PFSK-1 (cell line): ENCODE data around the gene UGT2B7.

Source experiments
- FOXP2 ChIP-seq: optimal IDR thresholded peaks from 2 replicates; pipeline ENCODE3; 2011; ENCODE audit warnings: borderline replicate concordance, control low read depth, inconsistent platforms; ENCODE audit not compliant: insufficient read depth; ENCODE audit errors: extremely low read length, extremely low read depth
- POLR2AphosphoS5 ChIP-seq: IDR thresholded peaks from 2 replicates; pipeline ENCODE4 v1.6.1; 2012; ENCODE audit warnings: low read depth, mild to moderate bottlenecking, control low read depth, low read length, moderate library complexity
- REST ChIP-seq, 2 experiments: IDR thresholded peaks; 2 replicates each; pipeline versions ENCODE4 v1.6.1 to v1.8.0; 2011 to 2012; ENCODE audit warnings: low read depth in 2 of 2, low read length in 2 of 2, control low read depth in 1 of 2, inconsistent platforms in 1 of 2, mild to moderate bottlenecking in 1 of 2, moderate library complexity in 1 of 2; ENCODE audit not compliant: insufficient read depth in 1 of 2
- SIN3A ChIP-seq: IDR thresholded peaks from 2 replicates; pipeline ENCODE4 v1.6.1; 2012; ENCODE audit warnings: mild to moderate bottlenecking, low read length, moderate library complexity, borderline replicate concordance; ENCODE audit not compliant: insufficient read depth
- TAF1 ChIP-seq: IDR thresholded peaks from 2 replicates; pipeline ENCODE4 v1.6.1; 2012; ENCODE audit warnings: low read length, control low read depth, borderline replicate concordance; ENCODE audit not compliant: insufficient read depth

The UGT2B7 gene

DNA sequence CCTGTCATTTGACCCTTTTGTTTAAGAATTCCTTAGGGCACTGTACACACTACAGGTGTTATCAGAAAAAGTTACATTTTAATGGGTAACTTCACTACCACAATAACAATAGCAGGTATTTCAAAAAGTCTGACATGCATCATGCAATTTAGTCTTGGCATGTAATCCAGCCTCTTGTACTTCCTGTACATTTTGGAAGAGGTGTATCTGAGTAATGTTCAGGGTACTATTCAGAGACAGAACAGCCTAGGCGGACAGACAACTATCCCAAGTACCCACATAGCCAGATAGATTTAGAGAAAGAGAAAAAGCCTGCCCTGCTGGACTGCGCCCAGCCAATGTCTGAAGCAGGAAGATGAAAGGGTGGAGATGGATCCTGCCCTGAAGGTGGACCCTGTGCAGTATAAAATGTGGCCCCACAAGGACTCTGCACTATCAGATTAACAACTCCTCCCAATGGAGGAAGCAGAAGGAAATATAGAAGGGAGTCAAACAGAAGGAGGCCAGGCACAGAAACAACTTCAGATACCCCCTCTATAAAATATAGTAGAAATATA is 8.5 kb downstream of the UGT2B7 start:
- no peak for TF ChIP-seq FOXP2

- no peak for TF ChIP-seq SIN3A
- no peak for TF ChIP-seq TAF1
- no peak for TF ChIP-seq POLR2AphosphoS5
- TF ChIP-seq REST (IDR thresholded peaks at IDR 0.05; ENCODE audit: insufficient read depth in 1 of 2, low read depth in 2 of 2, low read length in 2 of 2), result no peak
- TF ChIP-seq FOXP2, result no peak
Observed at GRCh38 chr4:69115851-69116213, 19.6 kb downstream of the UGT2B7 start.

- no peak for TF ChIP-seq TAF1
- no peak for TF ChIP-seq SIN3A
- TF ChIP-seq POLR2AphosphoS5, result no peak
- TF ChIP-seq FOXP2, result no peak
Observed at GRCh38 chr4:69116645-69117321, 20.5 kb downstream of the UGT2B7 start.

- TF ChIP-seq POLR2AphosphoS5 (no peak), TAF1 (no peak), REST (IDR thresholded peaks at IDR 0.05; ENCODE audit: insufficient read depth in 1 of 2, low read depth in 2 of 2, low read length in 2 of 2) (no peak), FOXP2 (no peak), SIN3A (no peak)
Observed at GRCh38 chr4:69120870-69121269, 24.6 kb downstream of the UGT2B7 start.

DNA sequence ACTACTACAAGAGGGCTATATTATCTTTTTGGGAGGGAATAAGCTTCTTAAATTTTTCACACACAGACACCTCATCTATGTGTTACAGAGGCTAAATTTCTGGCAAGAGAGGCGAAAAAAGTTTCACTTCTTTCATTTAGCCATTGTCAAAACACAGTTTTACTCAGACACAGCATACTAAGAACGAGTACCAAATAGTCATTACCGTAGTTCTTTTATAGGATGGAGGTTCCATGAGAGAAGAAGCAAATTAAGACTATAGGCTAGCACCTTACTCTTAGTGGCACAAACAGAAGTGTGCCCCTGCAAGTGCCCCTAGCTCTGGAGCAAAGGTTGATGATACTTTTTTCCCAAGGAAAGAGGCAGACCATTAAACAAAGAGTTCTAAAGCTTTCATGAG is 26.2 kb downstream of the UGT2B7 start:
- TF ChIP-seq REST (IDR thresholded peaks at IDR 0.05; ENCODE audit: insufficient read depth in 1 of 2, low read depth in 2 of 2, low read length in 2 of 2) (no peak), TAF1 (no peak), SIN3A (no peak), FOXP2 (no peak)

- TF ChIP-seq FOXP2 (no peak), TAF1 (no peak), POLR2AphosphoS5 (no peak)
Observed at GRCh38 chr4:69124941-69125340, 28.7 kb downstream of the UGT2B7 start.

DNA sequence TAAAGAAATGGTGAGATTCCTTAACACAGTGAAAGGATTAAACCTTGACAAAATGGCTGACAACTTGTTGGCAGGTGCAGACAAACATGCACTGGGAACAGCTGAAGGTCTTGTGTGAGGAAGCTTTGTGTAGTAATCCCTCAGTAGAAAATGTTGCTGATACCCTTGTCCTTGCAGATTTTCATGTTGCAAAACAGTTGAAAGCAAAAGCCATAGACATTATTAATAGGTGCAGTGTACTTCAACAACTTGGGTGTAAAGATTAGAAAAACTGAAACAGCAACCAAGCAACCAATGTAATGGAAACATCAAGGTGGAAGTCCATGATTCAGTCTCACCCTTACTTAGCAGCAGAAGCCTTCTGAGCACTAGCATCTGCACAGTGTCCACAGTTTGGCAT is 29.8 kb downstream of the UGT2B7 start:
- no peak for TF ChIP-seq TAF1
- TF ChIP-seq SIN3A, result no peak
- no peak for TF ChIP-seq FOXP2
- TF ChIP-seq POLR2AphosphoS5, result no peak
- no peak for TF ChIP-seq REST (IDR thresholded peaks at IDR 0.05; ENCODE audit: insufficient read depth in 1 of 2, low read depth in 2 of 2, low read length in 2 of 2)
